GM10248 (cell line): Measurements from ENCODE around the gene ZNF845.

Source experiments
- CTCF ChIA-PET: fragments of 300-600 bp; sonication (Branson Sonifier 250); formaldehyde crosslinking; extraction: SDS; loops from one replicate; lab custom pipeline; 2021; ENCODE audit warnings: antibody characterized with exemption; lab: Yijun Ruan, JAX
- POLR2A ChIA-PET: fragments of 350-650 bp; sonication (Branson Sonifier 250); formaldehyde crosslinking; extraction: SDS; loops from one replicate; lab custom pipeline; 2020; ENCODE audit warnings: antibody characterized with exemption; lab: Yijun Ruan, JAX
- DNase-seq: peaks from one replicate; pipeline ENCODE4 v3.0.0; 2012; ENCODE audit errors: extremely low spot score
- CTCF ChIP-seq: IDR thresholded peaks from 2 replicates; pipeline ENCODE4 v1.5.1; 2012; ENCODE audit warnings: mild to moderate bottlenecking, low read depth; ENCODE audit errors: extremely low read depth, missing control alignments, control extremely low read depth

The ZNF845 gene

GRCh38 chr19:53374743-53375142 lies 41.2 kb downstream of the ZNF845 start:
- TF ChIP-seq CTCF, result no peak
- CTCF ChIA-PET, result no interaction called here
- no peak for DNase-seq
- POLR2A ChIA-PET, result no interaction called here

- POLR2A ChIA-PET, result no interaction called here
- TF ChIP-seq CTCF, result no peak
- CTCF ChIA-PET, result no interaction called here
- no peak for DNase-seq
These were observed 47.8 kb downstream of the ZNF845 start for GRCh38 chr19:53381376-53381775.

- ChIA-PET POLR2A (no interaction called here), CTCF (interaction anchor here (1.2 to 1.3 kb wide), 2 partner anchors 22 to 29 kb away, joined by 3 read pairs; no protein-coding TSS in a partner anchor)
- TF ChIP-seq CTCF, result no peak
- DNase-seq, result no peak
These were observed 54.6 kb downstream of the ZNF845 start for GRCh38 chr19:53388168-53388567.

GRCh38 chr19:53388904-53389303 lies 55.4 kb downstream of the ZNF845 start:
- no peak for DNase-seq
- no peak for TF ChIP-seq CTCF
- ChIA-PET CTCF (interaction anchor here (1.2 to 1.3 kb wide), 3 partner anchors 19 to 30 kb away, joined by 3 read pairs; no protein-coding TSS in a partner anchor), POLR2A (no interaction called here)

- ChIA-PET CTCF (interaction anchor here (1.3 kb wide), 1 partner anchor 20 kb away, joined by 3 read pairs; no protein-coding TSS in a partner anchor), POLR2A (no interaction called here)
- no peak for TF ChIP-seq CTCF
- no peak for DNase-seq
These were observed 56.0 kb downstream of the ZNF845 start for GRCh38 chr19:53389571-53389970.

- POLR2A ChIA-PET, result no interaction called here
- TF ChIP-seq CTCF, result no peak
- CTCF ChIA-PET, result interaction anchor here (1.3 kb wide), 1 partner anchor 20 kb away, joined by 3 read pairs; no protein-coding TSS in a partner anchor
- DNase-seq, result no peak
These were observed 56.4 kb downstream of the ZNF845 start for GRCh38 chr19:53389978-53390377.
